ENCODE results near the gene VWA5B1. TPM values are rescaled to one million over a fixed set of nuclear protein-coding genes. Genes with fewer than 3 reads are reported as not detected.

Gene VWA5B1
- total and polyA plus RNA-seq, 10 of the 15 experiments (the other 5 are each of a cell fraction or from before 2014, with no cell fraction given), result under 0.01 to 0.05 (median 0.01) TPM; not detected in 7

- no TSS peak for BruUV-seq (replicated peaks)
- H2AFZ ChIP-seq (ENCODE audit: control insufficient read depth, low read depth, low read length), result no peak overlapping the region
- ChIA-PET RAD21 (ENCODE audit: unreplicated experiment) (no interaction called here), CTCF (no interaction called here), SMC1A (ENCODE audit: uncharacterized antibody, unreplicated experiment) (no interaction called here), POLR2A (no interaction called here)
- peaks cover 8 to 13% of the 10 kb centered on the region in 2 experiments for H3K27me3 ChIP-seq (replicated peaks in 1 of 2; ENCODE audit: control insufficient read depth in 2 of 2, insufficient read depth in 2 of 2, low read length in 1 of 2)
- no peak for TF ChIP-seq TCF12 (IDR thresholded peaks at IDR 0.05; ENCODE audit: low read depth, low read length)
- no peak for TF ChIP-seq ZBED1 (IDR thresholded peaks at IDR 0.05; ENCODE audit: borderline replicate concordance)
- no peak for TF ChIP-seq E4F1 (IDR thresholded peaks at IDR 0.05; ENCODE audit: borderline replicate concordance, partially characterized antibody)
- no peak for TF ChIP-seq RELB (IDR thresholded peaks at IDR 0.05; ENCODE audit: low read depth)
- TF ChIP-seq NFIC (IDR thresholded peaks at IDR 0.05; ENCODE audit: low read depth, low read length), result no peak
- no peak for TF ChIP-seq CHD2 (IDR thresholded peaks at IDR 0.05; ENCODE audit: borderline replicate concordance, low read depth, low read length)
- H3K4me1 ChIP-seq (ENCODE audit: control insufficient read depth, insufficient read depth, low read length), result no peaks in the 10 kb centered on the region
- no peaks in the 10 kb centered on the region for H3K36me3 ChIP-seq (ENCODE audit: control insufficient read depth in 2 of 2, insufficient read depth in 2 of 2, low read length in 1 of 2)
- ATAC-seq, result no peak
- DNase-seq (ENCODE audit: low read depth, low spot score), result no peak
- no peaks in the 10 kb centered on the region for H4K20me1 ChIP-seq (ENCODE audit: control insufficient read depth, insufficient read depth)
- intact Hi-C loops (cut with micrococcal nuclease; ENCODE audit: unreplicated experiment), result no loop called here
- FAIRE-seq, result no peak
- no peak overlapping the region for H3K4me2 ChIP-seq (ENCODE audit: control insufficient read depth, insufficient read depth)
- in situ Hi-C loops (cut with MboI), result no loop called here
- no peak overlapping the region for H3K27ac ChIP-seq (ENCODE audit: control insufficient read depth, insufficient read depth)
- H3K9me3 ChIP-seq (replicated peaks; ENCODE audit: control insufficient read depth, insufficient read depth, low read length), result no peaks in the 10 kb centered on the region
- no peak overlapping the region for H3K9ac ChIP-seq (ENCODE audit: control insufficient read depth, insufficient read depth, low read length)
- H3K4me3 ChIP-seq, result no peak overlapping the region
- H3K79me2 ChIP-seq (ENCODE audit: control insufficient read depth, insufficient read depth, low read length), result no peaks in the 10 kb centered on the region
- WGBS (ENCODE audit: insufficient coverage, insufficient replicate concordance, low lambda C conversion rate, missing lambda C conversion rate), result 6% methylated on average over 9 of the region's 9 CpGs
These were observed 113.8 kb downstream of the VWA5B1 start for GRCh38 chr1:20404466-20404865.

Other genes with a start within 250 kb of the VWA5B1 start
- gene PLA2G5, start 220.7 kb upstream of the VWA5B1 start, total RNA-seq (2014; rRNA removed), result 0.17 TPM in 1 of 2 replicates, not detected in the other
- not detected in 2 replicates for gene PLA2G5, start 220.7 kb upstream of the VWA5B1 start, total RNA-seq (2014; rRNA removed; fragmentation: Illumina TruSeq; extraction: Trizol)
- gene PLA2G5, start 220.7 kb upstream of the VWA5B1 start, total RNA-seq (2021), result not detected in 2 replicates
- gene PLA2G5, start 220.7 kb upstream of the VWA5B1 start, polyA plus RNA-seq (2011; rRNA removed), result 0.10 TPM in 1 of 2 replicates, not detected in the other
- gene PLA2G5, start 220.7 kb upstream of the VWA5B1 start, polyA plus RNA-seq (2014; fragmentation: Illumina TruSeq; extraction: Trizol), result 0.19 TPM in 1 of 2 replicates, not detected in the other
- not detected for gene PLA2G5, start 220.7 kb upstream of the VWA5B1 start, polyA plus RNA-seq (2014; fragmentation: Nextera tagmentation; extraction: Ambion mirVana)
- not detected in 2 replicates for gene PLA2G5, start 220.7 kb upstream of the VWA5B1 start, polyA plus RNA-seq (2014; rRNA removed)
- not detected for gene PLA2G5, start 220.7 kb upstream of the VWA5B1 start, polyA plus RNA-seq (2016; fragmentation: Nextera tagmentation; extraction: Ambion mirVana)
- 0.06 and 0.11 TPM in 2 replicates for gene PLA2G2D, start 171.3 kb upstream of the VWA5B1 start, total RNA-seq (2014; rRNA removed)
- 0.14 and 0.22 TPM in 2 replicates for gene PLA2G2D, start 171.3 kb upstream of the VWA5B1 start, total RNA-seq (2014; rRNA removed; fragmentation: Illumina TruSeq; extraction: Trizol)
- 0.13 and 0.27 TPM in 2 replicates for gene PLA2G2D, start 171.3 kb upstream of the VWA5B1 start, total RNA-seq (2021)
- gene PLA2G2D, start 171.3 kb upstream of the VWA5B1 start, polyA plus RNA-seq (2011; rRNA removed), result 0.13 and 0.19 TPM in 2 replicates
- 0.34 TPM in 1 of 2 replicates, not detected in the other for gene PLA2G2D, start 171.3 kb upstream of the VWA5B1 start, polyA plus RNA-seq (2014; fragmentation: Illumina TruSeq; extraction: Trizol)
- under 1 TPM; 0.06 to 0.07 TPM for gene PLA2G2D, start 171.3 kb upstream of the VWA5B1 start, polyA plus RNA-seq (2014; fragmentation: Nextera tagmentation; extraction: Ambion mirVana)
- 0.38 TPM in 2 replicates for gene PLA2G2D, start 171.3 kb upstream of the VWA5B1 start, polyA plus RNA-seq (2014; rRNA removed)
- not detected for gene PLA2G2D, start 171.3 kb upstream of the VWA5B1 start, polyA plus RNA-seq (2016; fragmentation: Nextera tagmentation; extraction: Ambion mirVana)
- gene PLA2G2F, start 151.6 kb upstream of the VWA5B1 start, total RNA-seq (2014; rRNA removed), result not detected in 2 replicates
- not detected in 2 replicates for gene PLA2G2F, start 151.6 kb upstream of the VWA5B1 start, total RNA-seq (2014; rRNA removed; fragmentation: Illumina TruSeq; extraction: Trizol)
- gene PLA2G2F, start 151.6 kb upstream of the VWA5B1 start, total RNA-seq (2021), result not detected in 2 replicates
- gene PLA2G2F, start 151.6 kb upstream of the VWA5B1 start, polyA plus RNA-seq (2011; rRNA removed), result not detected in 2 replicates
- 0.03 TPM in 1 of 2 replicates, not detected in the other for gene PLA2G2F, start 151.6 kb upstream of the VWA5B1 start, polyA plus RNA-seq (2014; fragmentation: Illumina TruSeq; extraction: Trizol)
- not detected for gene PLA2G2F, start 151.6 kb upstream of the VWA5B1 start, polyA plus RNA-seq (2014; fragmentation: Nextera tagmentation; extraction: Ambion mirVana)
- 0.09 TPM in 1 of 2 replicates, not detected in the other for gene PLA2G2F, start 151.6 kb upstream of the VWA5B1 start, polyA plus RNA-seq (2014; rRNA removed)
- not detected for gene PLA2G2F, start 151.6 kb upstream of the VWA5B1 start, polyA plus RNA-seq (2016; fragmentation: Nextera tagmentation; extraction: Ambion mirVana)
- not detected in 2 replicates for gene UBXN10, start 104.8 kb upstream of the VWA5B1 start, total RNA-seq (2014; rRNA removed)
- gene UBXN10, start 104.8 kb upstream of the VWA5B1 start, total RNA-seq (2014; rRNA removed; fragmentation: Illumina TruSeq; extraction: Trizol), result not detected in 2 replicates
- not detected in 2 replicates for gene UBXN10, start 104.8 kb upstream of the VWA5B1 start, total RNA-seq (2021)
- 0.12 and 0.15 TPM in 2 replicates for gene UBXN10, start 104.8 kb upstream of the VWA5B1 start, polyA plus RNA-seq (2011; rRNA removed)
- gene UBXN10, start 104.8 kb upstream of the VWA5B1 start, polyA plus RNA-seq (2014; fragmentation: Illumina TruSeq; extraction: Trizol), result 0.03 TPM in 1 of 2 replicates, not detected in the other
- not detected for gene UBXN10, start 104.8 kb upstream of the VWA5B1 start, polyA plus RNA-seq (2014; fragmentation: Nextera tagmentation; extraction: Ambion mirVana)
- gene UBXN10, start 104.8 kb upstream of the VWA5B1 start, polyA plus RNA-seq (2014; rRNA removed), result 0.06 TPM in 1 of 2 replicates, not detected in the other
- not detected for gene UBXN10, start 104.8 kb upstream of the VWA5B1 start, polyA plus RNA-seq (2016; fragmentation: Nextera tagmentation; extraction: Ambion mirVana)
- not detected in 2 replicates for gene PLA2G2C, start 104.4 kb upstream of the VWA5B1 start, total RNA-seq (2014; rRNA removed)
- gene PLA2G2C, start 104.4 kb upstream of the VWA5B1 start, total RNA-seq (2014; rRNA removed; fragmentation: Illumina TruSeq; extraction: Trizol), result not detected in 2 replicates
- gene PLA2G2C, start 104.4 kb upstream of the VWA5B1 start, total RNA-seq (2021), result not detected in 2 replicates
- 0.05 and 0.06 TPM in 2 replicates for gene PLA2G2C, start 104.4 kb upstream of the VWA5B1 start, polyA plus RNA-seq (2011; rRNA removed)
- not detected in 2 replicates for gene PLA2G2C, start 104.4 kb upstream of the VWA5B1 start, polyA plus RNA-seq (2014; fragmentation: Illumina TruSeq; extraction: Trizol)
- gene PLA2G2C, start 104.4 kb upstream of the VWA5B1 start, polyA plus RNA-seq (2014; fragmentation: Nextera tagmentation; extraction: Ambion mirVana), result not detected
- not detected in 2 replicates for gene PLA2G2C, start 104.4 kb upstream of the VWA5B1 start, polyA plus RNA-seq (2014; rRNA removed)
- not detected for gene PLA2G2C, start 104.4 kb upstream of the VWA5B1 start, polyA plus RNA-seq (2016; fragmentation: Nextera tagmentation; extraction: Ambion mirVana)
- not detected in 2 replicates for gene CAMK2N1, start 195.3 kb downstream of the VWA5B1 start, total RNA-seq (2014; rRNA removed)
- gene CAMK2N1, start 195.3 kb downstream of the VWA5B1 start, total RNA-seq (2014; rRNA removed; fragmentation: Illumina TruSeq; extraction: Trizol), result not detected in 2 replicates
- 0.08 and 0.23 TPM in 2 replicates for gene CAMK2N1, start 195.3 kb downstream of the VWA5B1 start, total RNA-seq (2021)
- not detected in 2 replicates for gene CAMK2N1, start 195.3 kb downstream of the VWA5B1 start, polyA plus RNA-seq (2011; rRNA removed)
- not detected in 2 replicates for gene CAMK2N1, start 195.3 kb downstream of the VWA5B1 start, polyA plus RNA-seq (2014; fragmentation: Illumina TruSeq; extraction: Trizol)
- not detected for gene CAMK2N1, start 195.3 kb downstream of the VWA5B1 start, polyA plus RNA-seq (2014; fragmentation: Nextera tagmentation; extraction: Ambion mirVana)
- not detected in 2 replicates for gene CAMK2N1, start 195.3 kb downstream of the VWA5B1 start, polyA plus RNA-seq (2014; rRNA removed)
- not detected for gene CAMK2N1, start 195.3 kb downstream of the VWA5B1 start, polyA plus RNA-seq (2016; fragmentation: Nextera tagmentation; extraction: Ambion mirVana)
- 14.7 and 15.6 TPM in 2 replicates for gene MUL1, start 217.3 kb downstream of the VWA5B1 start, total RNA-seq (2014; rRNA removed)
- 7.6 and 9.1 TPM in 2 replicates for gene MUL1, start 217.3 kb downstream of the VWA5B1 start, total RNA-seq (2014; rRNA removed; fragmentation: Illumina TruSeq; extraction: Trizol)
- 19.6 and 21.0 TPM in 2 replicates for gene MUL1, start 217.3 kb downstream of the VWA5B1 start, total RNA-seq (2021)
- gene MUL1, start 217.3 kb downstream of the VWA5B1 start, polyA plus RNA-seq (2011; rRNA removed), result 7.7 and 15.3 TPM in 2 replicates
- 6.9 and 12.2 TPM in 2 replicates for gene MUL1, start 217.3 kb downstream of the VWA5B1 start, polyA plus RNA-seq (2014; fragmentation: Illumina TruSeq; extraction: Trizol)
- 1 to 10 TPM; 4.9 to 8.1 TPM for gene MUL1, start 217.3 kb downstream of the VWA5B1 start, polyA plus RNA-seq (2014; fragmentation: Nextera tagmentation; extraction: Ambion mirVana)
- 16.3 and 19.1 TPM in 2 replicates for gene MUL1, start 217.3 kb downstream of the VWA5B1 start, polyA plus RNA-seq (2014; rRNA removed)
- 10 to 100 TPM; 25.9 to 27.0 TPM for gene MUL1, start 217.3 kb downstream of the VWA5B1 start, polyA plus RNA-seq (2016; fragmentation: Nextera tagmentation; extraction: Ambion mirVana)